HG02798 (cell line): Measurements from ENCODE around the gene CAPN12.

Source experiments
- ATAC-seq: cut with Tn5 transposase; IDR thresholded peaks from one replicate; pipeline ENCODE4 v1.9.1; 2021; ENCODE audit warnings: mild to moderate bottlenecking; ENCODE audit not compliant: unreplicated experiment, poor library complexity

The CAPN12 gene

DNA sequence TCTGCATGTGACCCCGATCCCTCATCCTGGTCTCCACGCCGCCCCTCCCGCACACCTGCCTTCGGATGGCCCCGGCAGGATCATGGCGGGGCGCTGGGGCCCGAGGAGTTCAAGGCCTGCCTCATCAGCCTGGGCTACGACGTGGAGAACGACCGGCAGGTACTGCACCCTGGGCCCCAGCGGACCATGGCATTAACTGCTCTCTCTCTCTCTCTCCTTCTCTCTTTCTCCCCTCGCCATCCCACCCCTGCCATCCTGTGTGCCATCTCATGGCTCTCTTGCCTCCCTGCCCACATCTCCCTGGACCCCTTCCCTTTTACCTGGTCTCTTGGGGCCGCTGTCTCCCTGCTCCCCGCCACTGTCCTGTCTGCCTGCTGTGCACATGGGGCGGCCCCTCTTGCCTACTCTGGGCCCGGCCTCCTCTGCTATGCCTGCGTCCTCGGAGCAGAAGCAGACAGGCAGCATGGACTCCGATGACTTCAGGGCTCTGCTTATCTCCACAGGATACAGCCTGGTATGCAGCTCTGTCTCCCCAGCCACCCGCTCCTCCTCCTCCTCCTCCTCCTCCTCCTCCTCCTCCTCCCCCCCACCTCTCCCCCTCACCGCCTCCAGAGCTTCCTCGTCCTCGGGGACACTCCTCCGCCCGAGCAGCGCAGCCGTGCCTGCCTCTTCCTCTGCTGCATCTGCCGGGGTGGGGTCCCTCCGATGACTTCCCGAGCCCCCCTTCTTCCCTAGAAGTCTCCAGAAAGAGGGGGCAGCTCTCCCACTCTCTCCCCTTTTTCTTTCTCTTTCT is 16.2 kb downstream of the CAPN12 start:
- no peak for ATAC-seq

GRCh38 chr19:38727306-38727867 is 16.9 kb downstream of the CAPN12 start:
- no peak for ATAC-seq

DNA sequence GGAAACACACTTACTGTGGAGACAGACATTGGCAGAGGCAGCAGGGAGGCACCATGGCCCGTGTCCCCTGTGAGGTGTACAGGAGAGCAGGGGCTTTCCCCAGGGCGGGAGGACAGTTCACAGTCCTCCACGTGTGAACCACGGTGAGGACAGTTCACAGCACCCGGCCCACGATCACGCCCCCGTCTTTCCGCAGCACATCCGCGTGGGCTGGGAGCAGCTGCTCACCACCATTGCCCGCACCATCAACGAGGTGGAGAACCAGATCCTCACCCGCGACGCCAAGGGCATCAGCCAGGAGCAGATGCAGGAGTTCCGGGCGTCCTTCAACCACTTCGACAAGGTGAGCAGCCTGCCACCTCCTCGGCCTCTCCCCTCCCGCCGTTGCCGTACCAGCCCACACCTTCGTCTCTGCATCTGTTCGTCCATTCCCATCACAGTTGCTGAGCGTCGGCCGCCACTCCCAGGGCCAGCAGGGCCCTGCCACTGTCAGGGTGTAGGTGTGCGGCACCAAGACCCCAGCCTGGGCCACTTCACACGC is 17.4 kb downstream of the CAPN12 start:
- ATAC-seq, result no peak

- no peak for ATAC-seq
Observed at GRCh38 chr19:38726284-38726673, 18.0 kb downstream of the CAPN12 start.

GRCh38 chr19:38725469-38726283 is 18.6 kb downstream of the CAPN12 start:
- ATAC-seq, result no peak

DNA sequence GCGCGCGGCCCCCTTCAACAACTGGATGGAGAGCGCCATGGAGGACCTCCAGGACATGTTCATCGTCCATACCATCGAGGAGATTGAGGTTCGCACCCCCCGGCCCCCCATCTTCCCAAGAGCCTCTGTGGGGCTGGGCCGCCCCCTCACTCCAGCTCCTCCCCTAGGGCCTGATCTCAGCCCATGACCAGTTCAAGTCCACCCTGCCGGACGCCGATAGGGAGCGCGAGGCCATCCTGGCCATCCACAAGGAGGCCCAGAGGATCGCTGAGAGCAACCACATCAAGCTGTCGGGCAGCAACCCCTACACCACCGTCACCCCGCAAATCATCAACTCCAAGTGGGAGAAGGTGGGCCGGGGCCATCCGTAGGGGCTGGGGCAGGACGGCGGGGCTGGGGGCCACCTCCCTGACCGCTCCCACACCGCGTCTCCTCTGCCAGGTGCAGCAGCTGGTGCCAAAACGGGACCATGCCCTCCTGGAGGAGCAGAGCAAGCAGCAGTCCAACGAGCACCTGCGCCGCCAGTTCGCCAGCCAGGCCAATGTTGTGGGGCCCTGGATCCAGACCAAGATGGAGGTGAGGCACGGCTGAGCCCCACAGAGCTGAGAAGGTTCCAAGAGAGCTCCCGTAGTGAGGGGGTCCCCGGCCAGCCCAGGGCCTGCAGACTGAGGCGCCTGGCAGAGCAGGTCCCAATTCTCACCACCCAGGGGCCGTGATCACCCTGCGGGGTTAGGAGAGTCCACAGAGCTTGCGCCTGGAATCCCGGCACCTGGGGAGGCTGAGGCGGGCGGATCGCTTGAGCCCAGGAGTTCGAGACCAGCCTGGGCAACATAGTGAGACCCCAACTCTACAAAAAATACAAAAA is 20.1 kb downstream of the CAPN12 start:
- ATAC-seq, result no peak

DNA sequence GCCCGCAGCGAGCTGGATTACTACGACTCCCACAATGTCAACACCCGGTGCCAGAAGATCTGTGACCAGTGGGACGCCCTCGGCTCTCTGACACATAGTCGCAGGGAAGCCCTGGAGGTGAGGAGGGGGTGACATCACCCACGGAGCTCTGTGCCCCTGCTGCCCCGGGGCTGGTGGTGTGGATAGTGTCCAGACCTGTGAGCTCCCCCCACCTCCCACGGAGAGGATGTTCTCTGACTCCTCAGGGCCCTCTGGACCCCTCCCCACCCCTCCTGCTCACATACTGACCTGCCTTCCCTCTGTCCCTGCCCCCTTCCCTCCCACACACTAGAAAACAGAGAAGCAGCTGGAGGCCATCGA is 20.7 kb downstream of the CAPN12 start:
- no peak for ATAC-seq

GRCh38 chr19:38722947-38723605 is 21.2 kb downstream of the CAPN12 start:
- no peak for ATAC-seq

- ATAC-seq, result no peak
Observed at GRCh38 chr19:38721979-38722773, 22.1 kb downstream of the CAPN12 start.

- no peak for ATAC-seq
Observed at GRCh38 chr19:38721496-38721895, 22.8 kb downstream of the CAPN12 start.

DNA sequence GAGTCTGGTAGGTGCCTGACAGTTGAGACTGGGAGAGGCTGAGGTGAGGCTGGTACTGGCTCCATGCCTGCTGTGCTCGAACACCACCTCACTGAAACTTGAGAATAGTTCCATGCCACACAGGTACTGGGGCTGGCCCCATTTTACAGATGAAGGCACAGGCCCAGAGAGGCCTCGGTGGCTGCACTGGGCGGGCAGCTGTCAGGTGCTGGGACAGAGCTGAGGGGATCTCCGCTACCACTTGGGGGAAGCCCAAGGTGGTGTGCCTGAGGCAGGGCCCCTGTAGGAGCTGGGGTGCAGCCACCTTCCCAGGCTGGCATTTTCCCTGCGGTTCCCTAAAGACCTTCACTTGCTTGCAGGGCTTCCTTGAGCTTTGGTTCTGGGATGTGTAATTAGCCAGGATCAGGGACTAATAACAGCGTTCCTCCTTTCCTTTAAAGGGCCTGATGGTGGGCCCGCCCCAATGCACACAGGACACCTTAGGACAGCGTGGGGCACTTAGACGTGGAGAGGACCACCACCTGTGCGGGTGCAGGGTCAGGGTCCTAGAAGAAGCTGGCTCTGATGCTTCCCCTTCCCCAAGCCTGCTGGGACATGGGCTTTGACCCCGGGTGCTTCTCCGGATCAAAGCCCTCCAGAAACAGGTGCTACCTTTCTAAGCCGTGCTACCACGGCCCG is 23.6 kb downstream of the CAPN12 start:
- ATAC-seq, result no peak

GRCh38 chr19:38719761-38720558 is 24.3 kb downstream of the CAPN12 start:
- ATAC-seq, result no peak

DNA sequence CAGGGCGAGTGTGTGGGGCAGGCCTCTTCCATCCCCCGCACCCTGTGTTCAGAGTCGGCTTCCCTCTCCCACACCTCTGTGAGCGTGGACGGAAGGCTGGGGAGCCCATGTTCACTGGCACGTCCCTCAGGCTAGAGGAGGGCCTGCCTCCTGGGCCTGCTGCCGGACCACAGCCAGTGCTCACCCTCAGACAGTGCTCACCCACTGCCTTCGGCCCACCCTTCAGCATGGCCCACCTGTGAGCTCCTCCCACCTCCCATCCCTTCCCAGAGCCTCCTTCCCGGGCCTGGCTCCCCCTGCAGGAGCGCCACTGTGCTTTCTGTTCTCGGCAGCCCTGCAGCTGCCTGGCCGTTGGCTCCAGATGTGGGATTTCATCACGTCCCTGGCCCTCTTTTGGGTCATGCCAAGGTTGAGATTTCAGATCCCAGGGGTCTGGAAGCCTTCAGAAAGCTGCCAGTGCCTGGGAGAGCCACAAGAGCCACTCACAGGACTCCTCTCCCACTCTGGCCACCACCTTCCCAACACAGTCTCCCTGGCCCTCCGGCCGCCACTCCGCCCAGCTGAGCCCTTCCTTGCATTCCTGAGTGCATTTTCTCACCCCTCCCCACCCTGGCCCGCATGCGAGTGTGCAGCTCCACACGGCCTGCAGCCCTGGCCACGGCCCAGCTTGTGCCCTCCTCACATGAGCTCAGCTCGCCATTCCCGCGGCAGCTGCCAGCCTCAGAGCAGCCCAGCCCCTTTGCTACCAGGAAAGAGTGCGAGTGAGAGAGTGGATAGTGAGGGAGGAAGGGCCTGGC is 25.3 kb downstream of the CAPN12 start:
- ATAC-seq, result no peak

GRCh38 chr19:38717855-38718254 is 26.4 kb downstream of the CAPN12 start:
- ATAC-seq, result no peak

GRCh38 chr19:38717051-38717450 is 27.2 kb downstream of the CAPN12 start:
- ATAC-seq, result no peak

DNA sequence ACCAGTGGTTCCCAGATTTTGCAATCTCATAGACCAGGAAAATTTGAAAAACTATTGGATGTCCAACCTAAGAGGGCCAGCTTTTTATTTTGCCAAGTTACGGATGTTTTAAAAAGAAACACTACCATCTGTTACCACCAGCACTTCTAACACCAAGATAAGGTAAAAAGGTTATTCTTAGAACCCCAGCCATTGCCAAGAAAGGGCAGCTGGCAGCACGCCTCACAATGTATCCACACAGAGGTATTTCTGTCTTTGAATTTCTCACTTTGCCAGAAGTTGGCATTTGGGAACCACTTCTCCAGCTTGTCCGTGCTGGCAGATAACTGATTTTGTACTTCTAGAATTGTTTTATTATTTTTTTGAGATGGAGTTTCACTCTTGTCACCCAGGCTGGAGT is 28.7 kb downstream of the CAPN12 start:
- no peak for ATAC-seq

- ATAC-seq, result no peak
Observed at GRCh38 chr19:38714354-38714778, 29.9 kb downstream of the CAPN12 start.
